Esophagus squamous epithelium (tissue), 4 donors: ENCODE results near the gene MMP11.

Experiments
- POLR2A ChIP-seq, 4 donors: fragments of 450-650 bp; IDR thresholded peaks; one replicate each; pipeline ENCODE4 v1.6.1; 2017; ENCODE audit warnings: antibody characterized with exemption in 4 of 4, mild to moderate bottlenecking in 4 of 4, moderate library complexity in 3 of 4
- TF ChIP-seq, protein P1 (sequence below), 6 experiments: fragments of 450-650 bp in 4 of 6; fragments of 200-600 bp in 2 of 6; sonication (generic) in 2 of 6; IDR thresholded peaks; one replicate each; pipeline ENCODE4 v1.5.1; 2016 to 2019; ENCODE audit warnings: antibody characterized with exemption in 6 of 6, mild to moderate bottlenecking in 4 of 6, moderate library complexity in 4 of 6

DNA sequence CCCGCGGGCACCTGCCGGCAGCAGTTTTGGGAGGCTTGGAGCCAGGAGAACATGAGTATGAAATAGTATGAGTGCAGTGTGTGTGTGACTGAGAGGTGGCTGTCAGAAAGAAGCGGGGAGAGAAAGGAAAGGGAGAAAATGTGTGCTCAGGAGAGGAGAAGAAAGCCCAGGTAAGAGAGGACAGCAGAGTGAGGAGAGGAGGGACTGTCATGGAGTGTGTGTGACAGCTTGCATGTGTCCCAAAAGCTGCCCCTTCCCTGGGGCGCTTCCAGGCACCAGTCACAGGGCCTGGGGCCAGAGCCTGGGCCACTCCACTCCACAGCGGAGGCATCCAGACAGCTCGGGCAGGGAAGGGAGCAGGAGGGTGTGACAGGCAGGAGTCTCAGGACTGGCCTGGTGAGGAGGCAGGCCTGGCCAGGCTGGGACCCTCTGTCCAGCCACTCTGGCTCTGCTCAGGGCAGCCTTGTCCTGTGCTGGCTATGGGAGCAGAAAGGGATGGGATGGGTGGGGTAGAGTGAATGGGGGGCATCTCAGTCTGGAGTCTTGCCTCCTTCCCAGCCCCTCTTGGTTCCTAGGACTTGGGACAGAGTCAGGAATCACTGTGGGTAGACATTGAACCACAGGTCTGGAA, 949 bp downstream of the MMP11 start:
- TF ChIP-seq, protein P1, sequence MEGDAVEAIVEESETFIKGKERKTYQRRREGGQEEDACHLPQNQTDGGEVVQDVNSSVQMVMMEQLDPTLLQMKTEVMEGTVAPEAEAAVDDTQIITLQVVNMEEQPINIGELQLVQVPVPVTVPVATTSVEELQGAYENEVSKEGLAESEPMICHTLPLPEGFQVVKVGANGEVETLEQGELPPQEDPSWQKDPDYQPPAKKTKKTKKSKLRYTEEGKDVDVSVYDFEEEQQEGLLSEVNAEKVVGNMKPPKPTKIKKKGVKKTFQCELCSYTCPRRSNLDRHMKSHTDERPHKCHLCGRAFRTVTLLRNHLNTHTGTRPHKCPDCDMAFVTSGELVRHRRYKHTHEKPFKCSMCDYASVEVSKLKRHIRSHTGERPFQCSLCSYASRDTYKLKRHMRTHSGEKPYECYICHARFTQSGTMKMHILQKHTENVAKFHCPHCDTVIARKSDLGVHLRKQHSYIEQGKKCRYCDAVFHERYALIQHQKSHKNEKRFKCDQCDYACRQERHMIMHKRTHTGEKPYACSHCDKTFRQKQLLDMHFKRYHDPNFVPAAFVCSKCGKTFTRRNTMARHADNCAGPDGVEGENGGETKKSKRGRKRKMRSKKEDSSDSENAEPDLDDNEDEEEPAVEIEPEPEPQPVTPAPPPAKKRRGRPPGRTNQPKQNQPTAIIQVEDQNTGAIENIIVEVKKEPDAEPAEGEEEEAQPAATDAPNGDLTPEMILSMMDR (IDR thresholded peaks at IDR 0.05), result no peak
- TF ChIP-seq POLR2A (IDR thresholded peaks at IDR 0.05), result no peak
